Measurements from ENCODE around the gene OR52B4. TPM values are rescaled to one million over a fixed set of nuclear protein-coding genes. Genes with fewer than 3 reads are reported as not detected.

The OR52B4 gene
- total and polyA plus RNA-seq, 2 of the 8 experiments (the other 6 are each of a cell fraction or from before 2014, with no cell fraction given): not detected

- TF ChIP-seq GTF2F1 (IDR thresholded peaks at IDR 0.05; ENCODE audit: borderline replicate concordance, low read depth, low read length) (no peak), TAF7 (optimal IDR thresholded peaks at IDR 0.05; ENCODE audit: borderline replicate concordance, low read depth, low read length) (no peak), EGR1 (IDR thresholded peaks at IDR 0.05; ENCODE audit: borderline replicate concordance, low read depth, low read length) (no peak)
Observed at GRCh38 chr11:4368286-4368685, at the start of gene OR52B4 (continued).

Data from H1 (cell line).